ENCODE measurements around the gene MYADML2.

MYADML2 gene

DNA sequence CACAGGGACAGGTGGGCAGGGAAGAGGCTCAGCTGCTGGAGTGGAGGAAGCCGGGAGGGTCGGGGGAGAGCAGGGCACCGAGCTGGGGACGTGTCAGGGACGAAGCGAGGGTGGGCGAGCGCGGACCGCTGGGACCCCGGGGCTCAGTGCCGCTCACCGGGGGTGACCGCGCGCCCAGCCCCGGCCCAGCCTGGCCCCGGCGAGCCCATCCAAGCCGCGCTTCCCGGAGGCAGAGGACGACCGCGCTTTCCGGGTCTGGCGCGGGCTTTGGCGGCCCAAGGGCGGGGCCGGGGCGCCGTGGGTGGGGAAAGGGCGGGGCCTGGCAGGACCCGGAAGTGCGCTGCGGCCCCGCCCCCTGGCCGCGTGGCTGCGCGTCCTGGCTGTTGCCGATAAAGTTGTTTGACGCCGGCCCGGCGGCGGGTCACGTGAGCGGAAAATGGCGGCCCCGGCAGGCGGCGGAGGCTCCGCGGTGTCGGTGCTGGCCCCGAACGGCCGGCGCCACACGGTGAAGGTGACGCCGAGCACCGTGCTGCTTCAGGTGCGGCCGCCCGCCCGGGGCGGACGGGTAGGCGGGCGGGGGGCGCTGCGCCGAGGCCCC lies 30.3 kb upstream of the MYADML2 start, which contains the start of gene ASPSCR1:
Gene ASPSCR1, plus strand, starts transcription at position 419 of the 598 bp plus-strand sequence. Its CDS starts 18 bp downstream, at position 437.
- DNase-seq, result peak; percentile 93

DNA sequence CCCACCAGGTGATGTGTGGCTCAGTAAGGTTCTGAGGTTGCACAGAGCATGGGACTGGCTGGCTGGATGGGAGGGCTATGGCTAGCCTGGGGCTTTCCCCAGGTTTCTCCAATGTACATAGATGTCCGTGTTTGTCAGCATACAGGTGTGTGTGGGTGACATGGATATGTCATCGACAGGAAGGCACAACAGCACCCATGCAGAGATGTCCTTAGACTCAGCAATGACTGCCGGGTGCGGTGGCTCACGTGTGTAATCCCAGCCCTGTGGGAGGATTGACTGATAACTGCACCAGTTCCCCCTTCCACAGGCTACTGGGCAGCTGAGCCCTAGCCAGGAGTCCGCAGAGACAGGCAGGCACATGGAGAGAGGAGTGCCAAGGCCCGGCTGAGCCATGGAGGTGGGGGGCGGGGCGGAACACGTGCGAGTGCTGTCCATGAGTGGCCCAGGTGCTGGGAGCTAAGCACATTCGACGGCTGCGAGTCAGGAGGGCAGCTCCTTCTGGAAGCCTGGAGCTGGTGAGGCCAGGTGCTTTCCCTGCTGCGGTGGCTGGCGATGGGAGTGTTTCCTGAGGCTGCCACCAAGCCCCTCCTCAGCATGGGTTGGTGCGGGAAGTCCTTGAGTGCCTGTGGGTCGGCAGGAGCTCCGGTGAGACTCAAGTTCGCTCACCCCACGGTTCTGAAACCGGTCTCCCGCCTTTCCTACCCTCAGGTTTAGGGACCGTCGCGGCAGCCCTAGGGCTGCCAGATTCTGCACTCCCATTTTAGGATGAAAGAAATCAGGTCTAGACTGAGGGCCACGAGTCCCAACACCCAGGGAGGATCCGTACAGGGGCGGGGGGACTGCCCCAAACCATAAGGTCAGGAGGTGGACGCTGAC lies 29.5 kb upstream of the MYADML2 start:
- DNase-seq, result peak; percentile 71

DNA sequence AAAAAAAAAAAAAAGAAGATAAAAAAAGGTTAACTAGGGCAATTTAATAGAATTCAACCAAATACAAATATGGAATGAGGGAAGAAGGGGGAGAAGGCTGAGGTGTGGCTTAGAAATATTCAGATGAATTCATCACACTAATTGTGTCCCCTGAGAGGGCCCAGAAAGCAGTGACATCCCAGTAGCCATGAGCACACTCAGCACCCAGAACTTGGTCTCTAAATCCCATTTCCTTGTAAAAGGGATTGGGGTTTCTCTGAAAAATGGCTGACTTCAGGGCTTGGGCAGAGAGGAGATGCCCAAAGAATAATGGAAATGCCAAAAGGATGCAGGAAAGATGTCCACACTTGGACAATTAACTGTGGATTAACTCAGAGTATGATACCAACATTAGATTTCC lies 26.4 kb upstream of the MYADML2 start:
- DNase-seq, result no peak

DNA sequence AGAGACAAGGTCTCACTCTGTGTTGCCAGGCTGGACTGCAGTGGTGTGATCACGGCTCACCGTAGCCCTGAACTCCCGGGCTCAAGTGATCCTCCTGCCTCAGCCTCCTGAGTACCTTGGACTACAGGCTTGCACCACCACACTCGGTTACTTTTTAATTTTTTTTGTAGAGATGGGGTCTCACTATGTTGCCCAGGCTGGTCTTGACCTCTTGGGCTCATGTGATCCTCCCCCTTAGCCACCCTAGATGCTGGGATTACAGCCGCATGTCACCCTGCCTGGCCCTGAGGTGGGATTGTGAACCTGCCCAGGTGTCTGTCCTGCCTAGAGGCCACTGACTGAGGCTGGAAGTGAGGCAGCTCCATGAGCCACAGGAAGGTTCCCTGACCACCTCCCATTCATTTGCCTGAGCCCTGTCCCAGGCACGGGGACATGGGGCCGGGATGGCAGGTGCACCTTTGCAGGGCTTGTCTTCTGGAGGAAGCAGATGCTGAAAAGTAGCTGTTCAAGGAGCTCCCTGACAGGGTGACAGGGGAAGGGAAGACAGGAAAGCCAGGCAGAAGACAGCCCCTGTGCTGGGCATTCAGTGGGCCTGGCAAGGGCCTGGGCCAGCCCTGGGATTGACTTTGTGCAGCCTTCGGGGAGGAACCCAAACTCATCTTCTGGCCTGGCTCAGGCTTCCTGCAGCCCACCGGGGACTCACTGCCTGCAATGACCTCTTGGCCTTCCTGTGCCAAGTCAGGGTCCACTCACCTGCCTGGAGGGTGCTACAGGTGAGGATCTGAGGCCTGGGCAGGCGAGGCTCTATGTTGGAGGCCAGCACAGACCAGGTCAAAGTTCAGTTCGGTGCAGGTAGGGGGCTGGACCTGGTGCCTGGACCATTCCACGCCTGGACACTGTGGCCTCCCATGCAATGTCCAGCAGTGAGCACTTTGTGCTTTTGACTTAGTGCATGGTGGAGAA lies 22.1 kb upstream of the MYADML2 start:
- no peak for DNase-seq

DNA sequence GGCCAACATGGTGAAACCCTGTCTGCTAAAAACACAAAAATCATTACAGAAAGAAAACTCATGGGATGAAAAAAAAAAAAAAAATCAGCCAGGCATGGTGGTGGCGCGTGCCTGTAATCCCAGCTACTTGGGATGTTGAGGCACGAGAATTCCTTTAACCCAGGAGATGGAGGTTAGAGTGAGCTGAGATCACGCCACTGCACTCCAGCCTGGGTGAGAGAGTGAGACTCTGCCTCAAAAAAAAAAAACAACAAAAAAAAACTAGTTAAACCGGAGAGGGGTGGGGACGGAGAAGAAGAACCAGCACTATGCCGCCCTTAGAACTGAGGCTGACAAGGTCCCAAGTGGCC lies 21.3 kb upstream of the MYADML2 start:
- DNase-seq, result no peak

DNA sequence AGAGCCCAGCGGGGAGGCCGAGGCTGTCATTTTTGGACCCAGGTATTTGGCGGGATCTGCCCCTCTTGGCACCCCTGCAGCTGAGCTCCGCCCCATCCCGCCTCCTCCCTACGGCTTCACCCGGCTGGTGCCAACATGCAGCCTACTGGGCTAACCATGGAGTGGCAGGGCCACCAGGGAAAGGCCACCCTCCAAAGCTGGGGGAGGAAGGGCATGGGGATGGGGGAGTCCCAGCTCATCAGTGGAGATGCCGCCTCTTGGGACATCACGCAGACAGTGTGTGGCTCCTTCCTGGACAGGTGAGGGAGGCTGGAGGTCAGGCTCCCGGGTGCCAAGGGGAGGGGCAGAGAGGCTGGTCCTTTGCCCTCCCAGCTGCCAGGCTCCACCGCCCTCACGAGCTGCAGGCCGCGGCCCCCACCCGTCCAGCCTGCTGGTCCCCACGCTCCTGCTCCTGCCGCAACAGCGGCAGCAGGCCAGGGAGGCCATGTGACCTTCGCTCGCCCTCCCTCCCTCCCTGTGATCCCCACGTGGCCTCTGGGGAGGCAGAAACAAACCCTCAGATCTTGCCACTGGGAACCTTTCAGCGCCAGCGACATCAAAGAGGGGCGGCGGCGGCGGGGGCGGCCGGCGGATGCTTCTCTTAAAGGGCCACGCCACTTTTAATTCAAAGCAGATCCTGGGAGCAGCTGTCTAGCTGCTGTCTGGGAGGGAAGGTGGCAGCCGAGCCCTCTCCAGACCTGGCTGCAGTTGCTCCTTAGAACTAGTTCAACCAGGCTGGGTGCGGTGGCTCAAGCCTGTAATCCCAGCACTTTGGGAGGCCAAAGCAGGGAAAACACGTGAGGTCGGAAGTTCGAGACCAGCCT lies 20.7 kb upstream of the MYADML2 start:
- peak; percentile 93 for DNase-seq

DNA sequence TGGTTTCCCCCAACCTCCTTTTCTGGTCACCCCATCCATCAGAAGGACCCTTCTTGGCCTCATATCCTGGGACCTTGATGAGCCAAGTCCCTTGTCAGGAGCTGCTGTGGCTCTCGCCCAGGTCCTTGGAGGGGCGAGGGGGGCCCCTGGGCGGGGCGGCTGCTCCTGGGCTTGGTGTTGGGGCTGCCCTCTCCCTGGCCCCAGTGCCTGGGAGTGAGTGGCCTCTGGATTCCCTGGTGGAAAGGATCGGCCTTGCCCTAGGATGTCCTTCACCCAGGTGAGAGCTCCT lies 20.2 kb upstream of the MYADML2 start:
- DNase-seq, result no peak

DNA sequence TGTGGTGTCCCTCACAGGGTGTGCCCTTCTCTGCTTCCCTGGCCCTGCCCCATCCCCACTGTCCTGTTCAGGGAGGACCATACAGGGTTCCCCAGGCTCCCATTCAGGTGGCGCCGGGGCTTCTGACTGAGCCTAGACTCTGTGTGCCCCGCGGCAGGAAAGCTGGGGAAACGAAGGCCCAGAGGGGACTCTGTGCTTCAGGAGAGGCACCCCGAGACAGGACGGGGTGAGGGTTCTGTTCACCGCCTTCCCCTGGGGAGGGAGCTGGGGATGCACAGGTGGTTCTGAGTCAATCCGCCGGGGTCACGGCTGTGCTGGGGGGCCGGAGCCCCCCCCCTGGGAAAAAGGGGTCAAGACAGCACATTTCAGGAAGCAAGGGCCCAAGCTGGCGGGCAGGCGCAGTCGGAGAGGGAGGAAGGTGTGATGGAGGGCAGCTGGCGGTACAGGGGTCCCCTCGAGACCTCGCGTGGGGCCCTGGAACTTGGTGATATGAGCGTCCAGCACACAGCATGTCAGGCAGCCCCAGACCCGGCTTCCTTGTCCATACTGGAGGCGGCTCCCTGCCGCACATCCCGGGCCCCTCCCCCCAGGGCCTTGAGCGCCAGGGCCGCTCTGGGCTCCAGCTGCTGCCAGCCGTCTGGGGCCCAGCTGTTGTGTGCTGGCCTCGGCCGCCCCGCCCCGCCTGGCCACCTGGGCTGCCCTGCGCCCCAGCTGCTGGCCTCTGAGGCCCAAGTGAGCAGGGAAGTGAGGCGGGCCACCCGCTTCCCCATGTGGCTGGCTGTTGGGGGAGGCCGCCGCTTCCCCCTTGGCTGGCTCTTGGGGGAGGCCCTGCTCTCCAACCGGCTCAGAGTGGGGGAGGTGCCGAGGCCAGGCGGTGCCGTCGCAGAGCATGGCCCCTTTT lies 19.6 kb upstream of the MYADML2 start:
- no peak for DNase-seq

DNA sequence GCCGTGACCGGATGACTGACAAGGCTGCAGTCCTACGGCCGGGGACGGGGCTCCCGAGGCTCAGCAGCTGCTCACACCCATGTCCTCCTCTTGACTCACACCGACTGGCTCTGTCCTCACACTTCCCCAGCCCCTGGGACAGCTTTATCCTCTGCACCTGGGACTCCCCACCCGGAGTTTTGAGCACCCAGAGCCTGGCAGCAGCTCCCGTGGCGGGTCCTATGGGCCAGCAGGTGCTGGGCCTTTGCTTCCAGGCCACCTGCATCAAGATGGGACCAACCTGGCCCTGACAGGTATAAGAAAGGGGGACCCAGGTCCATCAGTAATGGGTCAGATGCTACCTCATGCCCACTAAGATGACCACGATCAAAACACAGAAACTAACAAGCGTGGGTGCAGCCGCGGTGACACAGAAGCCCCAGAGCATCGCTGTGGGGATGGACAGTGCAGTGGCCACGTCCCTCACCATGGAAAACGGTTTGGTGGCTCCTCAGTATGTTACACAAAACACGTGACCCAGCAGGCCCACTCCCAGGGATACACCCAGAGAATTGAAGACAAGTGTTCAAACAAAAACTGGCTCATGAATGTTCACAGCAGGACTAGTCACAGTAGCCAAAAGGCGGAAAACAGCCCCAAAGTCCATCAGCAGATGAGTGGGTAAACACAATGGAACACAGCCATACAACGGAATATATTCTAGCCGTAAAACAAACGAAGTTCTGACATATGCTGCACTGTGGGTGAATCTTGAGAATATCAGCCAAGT lies 17.2 kb upstream of the MYADML2 start:
- DNase-seq, result no peak

DNA sequence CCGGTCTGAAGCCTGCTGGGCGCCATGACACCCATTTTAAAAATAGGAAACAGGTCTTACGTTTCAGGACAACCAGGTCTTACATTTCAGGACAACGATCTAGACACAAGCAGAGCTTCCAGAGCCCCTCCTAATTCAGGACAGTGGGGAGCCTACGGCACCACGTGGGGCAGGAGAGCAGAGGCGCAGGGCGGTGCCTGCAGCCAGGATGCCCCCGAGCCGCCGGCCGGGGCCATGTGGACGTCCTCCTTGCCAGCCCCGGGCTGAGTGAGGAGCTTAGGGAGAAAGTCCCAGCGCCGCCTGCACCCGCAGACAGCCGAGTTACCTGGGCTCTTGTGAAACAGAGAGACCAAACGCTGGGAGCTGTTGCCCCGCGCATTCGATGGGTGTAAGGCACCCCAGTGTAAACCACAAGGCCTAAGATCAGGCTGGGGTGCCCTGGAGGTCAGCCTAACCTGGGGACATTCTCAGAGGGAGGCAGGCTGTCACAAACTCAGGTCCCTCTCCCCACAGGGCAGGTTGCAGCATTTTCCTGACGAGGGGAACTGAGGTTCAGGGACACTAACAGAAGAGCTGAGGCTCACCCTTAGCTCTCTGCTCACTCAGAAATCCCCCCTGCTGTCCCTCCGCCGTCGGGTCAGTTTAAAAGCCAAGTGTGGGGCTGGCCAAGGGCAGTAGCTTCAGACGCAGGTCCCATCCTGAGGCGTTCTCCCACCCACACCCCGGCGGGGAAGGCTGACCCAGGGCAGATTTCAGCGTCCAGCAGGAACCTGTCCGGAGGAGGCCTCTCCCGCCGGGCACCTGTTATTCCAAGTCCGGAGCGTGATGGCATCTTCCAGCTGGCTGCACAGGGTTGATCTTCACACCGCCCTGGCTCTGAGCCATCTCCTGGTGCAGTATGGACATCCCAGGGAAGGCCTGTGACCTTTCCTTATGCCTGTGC lies 15.7 kb upstream of the MYADML2 start:
- no peak for DNase-seq

DNA sequence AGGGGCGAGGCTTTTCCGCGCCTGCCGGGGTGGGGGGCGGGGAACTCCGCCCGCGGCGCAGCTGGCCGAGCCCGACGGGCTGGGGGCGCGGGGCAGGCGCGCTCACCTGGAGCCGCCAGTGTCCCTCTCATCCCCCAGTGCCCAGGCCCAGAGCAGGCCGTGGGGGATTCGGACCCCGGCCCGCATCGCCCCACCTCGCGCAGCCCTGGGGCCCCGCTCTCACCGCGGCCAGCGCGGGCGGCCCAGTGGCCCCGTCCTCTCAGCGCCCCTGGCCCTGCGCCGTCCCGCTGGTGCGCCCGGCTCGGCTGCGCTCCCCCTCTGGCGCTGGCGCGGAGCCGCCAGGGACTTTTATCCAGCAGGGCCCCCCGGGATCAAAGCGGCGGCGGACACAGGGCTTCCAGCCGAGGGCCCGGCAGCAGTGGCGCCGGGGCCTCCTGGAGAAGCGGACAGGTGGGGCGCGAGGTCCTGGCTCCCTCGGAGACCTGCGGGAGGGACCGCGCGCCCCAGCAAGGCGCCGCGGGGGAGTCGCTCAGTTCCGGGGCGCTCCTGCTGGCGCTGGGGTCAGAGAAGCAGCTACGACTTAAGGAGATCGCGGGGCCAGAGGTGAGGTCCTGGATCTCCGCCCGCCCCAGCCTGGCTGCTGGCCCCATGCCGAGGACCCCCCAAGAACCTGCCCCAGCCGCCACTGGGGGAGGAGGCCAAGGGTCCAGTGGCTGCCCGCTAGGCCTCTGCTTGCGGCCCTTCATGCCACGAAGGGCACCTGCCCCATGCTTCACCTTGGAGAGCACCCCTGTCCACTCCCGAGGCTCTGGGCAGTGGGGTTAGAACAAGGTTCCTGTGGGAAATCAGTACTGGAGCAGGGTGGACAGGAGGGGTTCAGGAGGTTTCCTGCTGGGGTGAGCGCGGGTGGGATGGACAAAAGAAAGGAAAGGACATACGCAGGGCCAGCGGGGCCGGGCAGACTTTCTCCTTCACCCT lies 14.8 kb upstream of the MYADML2 start:
- no peak for DNase-seq

DNA sequence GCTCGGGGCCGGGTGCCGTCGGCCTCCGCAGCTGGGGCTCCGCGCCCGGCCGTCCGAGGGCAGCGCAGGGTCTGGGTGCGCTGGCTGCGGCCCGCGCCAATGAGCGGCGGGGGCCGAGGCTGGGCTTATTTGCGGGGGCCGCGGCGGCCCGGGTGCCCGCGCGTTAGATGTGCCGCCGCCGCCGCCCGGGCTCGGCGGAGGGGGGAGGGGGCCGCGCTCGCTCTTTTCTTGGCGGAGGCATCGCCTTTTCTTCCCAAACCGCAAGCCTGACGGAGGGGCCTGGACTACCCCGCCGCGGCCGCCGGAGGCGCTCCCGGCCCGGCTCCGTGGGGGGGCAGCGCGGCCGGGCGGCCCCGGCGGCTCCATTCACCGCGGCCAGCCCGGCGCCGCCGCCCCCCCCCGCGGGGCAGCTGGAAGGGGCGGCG lies 14.1 kb upstream of the MYADML2 start, which contains the start of gene NOTUM:
Gene NOTUM, minus strand, starts transcription at position 101 of the 425 bp plus-strand sequence. CDS start 278 bp downstream, outside the sequence.
- peak; percentile 27 for DNase-seq

DNA sequence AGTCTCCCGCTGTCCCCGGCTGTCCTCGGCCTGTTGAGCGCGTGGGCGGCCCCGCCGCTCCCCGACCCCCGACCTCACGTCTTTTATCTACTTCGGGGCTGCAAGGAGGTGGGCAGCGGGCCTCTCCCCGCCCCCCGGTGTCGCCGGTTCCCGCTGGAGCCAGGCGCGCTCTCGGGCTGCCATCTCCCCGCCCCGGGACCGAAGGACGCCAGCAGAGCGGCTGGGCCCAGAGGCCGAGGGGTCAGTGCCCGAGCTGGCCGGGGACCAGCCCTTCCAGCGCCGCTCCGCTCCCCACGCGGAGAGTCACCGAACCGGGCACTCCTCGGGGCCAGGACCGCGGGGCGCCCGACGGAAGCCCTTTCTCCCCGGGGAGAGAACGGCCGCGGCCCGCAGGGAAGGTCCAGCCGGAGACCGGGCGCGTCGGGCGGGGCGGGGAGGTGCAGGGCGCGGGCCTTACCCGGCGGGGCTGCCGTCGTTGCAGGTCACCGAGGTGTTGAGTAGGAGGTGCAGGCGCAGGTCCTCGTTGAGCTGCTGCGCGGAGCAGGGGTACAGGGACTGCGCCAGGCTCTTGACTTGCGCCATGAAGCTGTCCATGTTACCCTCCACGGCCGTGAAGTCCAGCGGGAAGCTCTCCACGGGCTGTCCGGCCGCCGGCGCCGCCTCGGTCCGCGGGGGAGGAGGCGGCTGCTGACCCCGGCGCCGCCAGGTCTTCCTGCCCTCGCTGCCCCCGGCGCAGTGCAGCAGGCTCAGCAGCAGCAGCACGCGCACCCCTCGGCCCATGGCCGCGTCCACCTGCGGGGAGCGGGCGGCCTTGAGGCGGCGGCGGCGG lies 13.3 kb upstream of the MYADML2 start:
- DNase-seq, result peak; percentile 29

DNA sequence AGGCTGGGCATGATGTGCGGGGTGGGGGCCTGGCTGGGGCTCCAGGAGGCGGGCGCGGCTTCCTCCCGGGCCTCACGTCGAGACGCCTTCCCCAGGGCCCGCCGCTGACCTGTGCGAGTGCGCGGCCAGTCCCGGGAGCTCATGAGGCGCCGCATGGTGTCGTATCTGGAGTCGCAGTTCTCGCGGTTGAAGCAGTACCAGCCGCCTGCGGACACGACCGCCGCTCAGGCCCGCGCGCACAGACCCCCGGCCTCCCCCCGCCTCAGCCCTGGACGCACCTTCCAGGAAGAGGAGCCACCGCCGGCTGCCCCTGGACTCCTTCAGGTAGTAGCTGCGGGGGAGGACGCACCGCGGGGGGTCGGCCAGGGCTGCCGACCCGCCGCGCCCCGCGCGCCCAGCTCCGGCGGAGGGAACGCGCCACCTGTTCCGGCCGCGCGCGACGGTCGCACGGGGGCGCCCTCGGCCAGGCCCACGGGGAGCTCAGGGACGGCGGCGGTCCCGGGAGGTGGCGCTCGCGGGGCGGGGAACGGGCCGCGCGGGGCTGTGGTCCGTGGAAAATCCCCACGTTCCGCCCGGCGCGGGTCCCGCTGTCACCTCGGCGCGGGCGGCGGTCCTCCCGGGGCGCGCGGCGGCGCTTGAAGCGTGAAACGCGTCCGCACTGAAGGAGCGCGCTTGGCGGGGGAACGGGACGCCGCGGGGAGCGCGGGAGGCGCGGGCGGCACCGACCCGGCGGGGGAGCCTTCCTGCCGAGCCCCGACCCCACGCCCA lies 12.5 kb upstream of the MYADML2 start:
- peak; percentile 83 for DNase-seq

DNA sequence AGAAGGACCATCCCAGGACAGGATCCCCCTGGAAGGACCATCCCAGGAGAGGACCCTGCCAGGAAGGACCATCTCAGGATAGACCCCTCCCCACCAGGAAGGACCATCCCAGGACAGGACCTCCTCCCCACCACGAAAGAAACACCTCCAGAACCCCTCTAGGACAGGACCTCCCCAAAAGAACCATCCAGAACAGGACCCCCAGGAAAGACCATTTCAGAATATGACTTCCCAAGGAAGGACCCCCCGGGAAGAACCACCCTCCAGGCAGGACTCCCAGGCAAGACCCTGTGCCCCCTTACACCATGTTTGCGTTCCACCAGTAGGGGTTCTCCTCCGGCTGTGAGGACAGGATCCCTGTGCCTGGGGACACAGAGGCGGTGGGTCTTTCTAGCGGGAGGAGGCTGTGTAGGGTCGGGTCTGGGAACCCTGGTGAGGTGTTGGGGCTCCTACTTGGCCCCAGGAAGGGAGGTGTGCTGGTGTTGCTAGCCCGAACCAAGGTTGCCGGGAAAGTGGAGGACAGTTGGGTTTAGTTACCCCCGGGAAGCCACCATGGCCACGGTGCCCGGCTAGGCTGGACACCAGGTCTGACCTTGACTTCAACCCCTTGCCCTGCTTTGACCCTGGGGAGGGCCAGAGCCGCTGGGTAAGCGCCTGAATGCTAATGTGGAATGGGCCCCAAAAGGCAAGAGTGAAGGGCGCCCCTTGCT lies 11.8 kb upstream of the MYADML2 start:
- no peak for DNase-seq

All from stimulated activated CD4-positive, alpha-beta T cell treated with anti-CD3 and anti-CD28 coated beads, Interleukin-15, amount 100 ng/mL, for 24 hours (primary cell).